Fibroblast of lung (primary cell): ENCODE results near the gene CTSD. TPM values are rescaled to one million over a fixed set of nuclear protein-coding genes. Genes with fewer than 3 reads are reported as not detected.

Source experiments
- DNase-seq, 2 donors: peaks; one replicate each; pipeline versions ENCODE4 v3.0.0 to v3.0.0-alpha.2; 2010; ENCODE audit warnings: low read depth in 2 of 2
- H2AFZ ChIP-seq: 2 replicates; pipeline ENCODE4 v1.5.1; 2012; ENCODE audit warnings: low read length, control low read depth, inconsistent platforms
- H3K27ac ChIP-seq: 2 replicates; pipeline ENCODE4 v1.5.1; 2011; ENCODE audit warnings: low read length, control low read depth; ENCODE audit not compliant: insufficient read depth
- H3K27me3 ChIP-seq: 2 replicates; pipeline ENCODE4 v1.5.1; 2011; ENCODE audit warnings: mild to moderate bottlenecking, low read length; ENCODE audit not compliant: control insufficient read depth, insufficient read depth
- H3K36me3 ChIP-seq: 2 replicates; pipeline ENCODE4 v1.5.1; 2011; ENCODE audit warnings: low read length; ENCODE audit not compliant: control insufficient read depth, insufficient read depth
- H3K4me1 ChIP-seq: 2 replicates; pipeline ENCODE4 v1.5.1; 2011; ENCODE audit warnings: low read length; ENCODE audit not compliant: control insufficient read depth, insufficient read depth; ENCODE audit errors: extremely low read depth
- H3K4me2 ChIP-seq: 2 replicates; pipeline ENCODE4 v1.5.1; 2011; ENCODE audit warnings: low read length, control low read depth; ENCODE audit not compliant: insufficient read depth; ENCODE audit errors: extremely low read depth
- H3K4me3 ChIP-seq, 4 experiments: fragments of 200-600 bp in 1 of 4; sonication (generic) in 1 of 4; replicated peaks in 1 of 4; 2 replicates each; pipeline ENCODE4 v1.5.1; 2011 to 2016; ENCODE audit warnings: low read length in 4 of 4, low read depth in 3 of 4, mild to moderate bottlenecking in 3 of 4, control low read depth in 2 of 4, inconsistent platforms in 1 of 4, mixed read lengths in 1 of 4; ENCODE audit not compliant: insufficient read depth in 1 of 4; ENCODE audit errors: control extremely low read depth in 1 of 4
- H3K79me2 ChIP-seq: 2 replicates; pipeline ENCODE4 v1.5.1; 2012; ENCODE audit warnings: mild to moderate bottlenecking, low read length, inconsistent platforms; ENCODE audit not compliant: control insufficient read depth, insufficient read depth
- H3K9ac ChIP-seq: 2 replicates; pipeline ENCODE4 v1.5.1; 2011; ENCODE audit warnings: mild to moderate bottlenecking, low read length, control low read depth; ENCODE audit not compliant: insufficient read depth
- H3K9me3 ChIP-seq: 2 replicates; pipeline ENCODE4 v1.5.1; 2012; ENCODE audit warnings: low read depth, low read length; ENCODE audit not compliant: control insufficient read depth, insufficient read depth
- H4K20me1 ChIP-seq: 2 replicates; pipeline ENCODE4 v1.5.1; 2011; ENCODE audit warnings: low read length; ENCODE audit not compliant: control insufficient read depth, insufficient read depth; ENCODE audit errors: extremely low read depth
- EZH2 ChIP-seq: IDR thresholded peaks from 2 replicates; pipeline ENCODE4 v1.5.1; 2012; ENCODE audit warnings: low read length, control low read depth, mild to moderate bottlenecking; ENCODE audit errors: missing control alignments
- polyA plus RNA-seq, 2 donors: library from polyadenylated mRNA; depleted of rRNA in 1 of 2; stranded (reverse) in 1 of 2; unstranded in 1 of 2; fragments of >200 nt; gene quantifications; 2 replicates each; pipeline ENCODE4 v1.2.1, GENCODE V29; 2011 to 2012; ENCODE audit warnings: missing spikeins in 1 of 2
- total RNA-seq: library from RNA; depleted of rRNA; stranded (reverse); fragments of >200 nt; gene quantifications from 2 replicates; pipeline ENCODE4 v1.2.1, GENCODE V29; 2014
- TF ChIP-seq, protein P1 (sequence below), 2 donors: IDR thresholded peaks in 1 of 2; conservative IDR thresholded peaks in 1 of 2; 1 replicate in 1 of 2; 2 replicates in 1 of 2; pipeline ENCODE4 v1.5.1; 2011 to 2012; ENCODE audit warnings: low read length in 2 of 2, control low read depth in 1 of 2, inconsistent platforms in 1 of 2, low read depth in 1 of 2, mild to moderate bottlenecking in 1 of 2

The CTSD gene
- total and polyA plus RNA-seq, 2 donors (not counting 1 experiment from before 2014, with no cell fraction given), result 135 to 253 TPM

DNA sequence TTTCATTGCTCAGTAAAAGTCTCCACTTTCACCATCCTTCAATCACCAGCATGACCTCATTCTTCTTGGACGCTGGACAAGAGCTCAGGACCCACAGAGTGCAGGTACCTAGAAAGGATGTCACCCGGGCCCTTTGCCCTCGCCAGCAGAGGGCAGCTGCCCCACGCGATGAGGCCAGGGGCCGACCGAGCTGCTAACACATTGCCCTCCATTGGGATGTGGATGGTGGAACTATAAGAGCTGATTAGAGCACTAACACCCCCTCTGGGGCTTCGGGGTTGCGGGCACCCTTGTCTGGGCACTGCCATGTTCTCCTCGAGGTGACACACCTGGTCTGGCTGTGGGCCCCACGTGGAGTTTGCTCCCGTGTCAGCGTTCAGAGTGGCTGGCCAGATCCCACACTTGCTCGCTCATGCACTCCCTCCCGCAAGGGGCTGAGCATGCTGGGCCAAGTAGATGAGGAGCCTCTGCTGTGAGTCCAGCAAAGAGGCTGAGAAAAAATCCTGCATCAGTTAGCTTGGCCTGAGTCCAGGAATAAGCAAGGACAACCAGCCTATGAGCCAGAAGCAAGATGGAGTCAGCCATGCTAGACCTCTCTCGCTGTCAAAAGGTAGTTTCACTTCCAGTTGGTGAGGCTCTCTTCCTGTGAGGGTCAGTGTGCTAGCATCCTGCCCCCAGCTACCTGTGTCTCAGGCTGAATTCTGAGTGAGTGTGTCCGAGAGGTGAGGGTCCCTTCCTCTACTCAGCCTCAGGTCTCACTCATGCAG lies 56.9 kb downstream of the CTSD start:
- Histone ChIP-seq H3K36me3 (no peaks in the 10 kb centered on the region), H3K9me3 (no peaks in the 10 kb centered on the region), H4K20me1 (no peaks in the 10 kb centered on the region), H3K9ac (no peak overlapping the region), H3K27me3 (peaks cover 8% of the 10 kb centered on the region), H3K79me2 (no peaks in the 10 kb centered on the region), H3K27ac (no peak overlapping the region), H2AFZ (no peak overlapping the region), H3K4me2 (no peak overlapping the region), H3K4me3 (no peak overlapping the region), H3K4me1 (no peaks in the 10 kb centered on the region)
- TF ChIP-seq EZH2, result no peak
- TF ChIP-seq, protein P1, sequence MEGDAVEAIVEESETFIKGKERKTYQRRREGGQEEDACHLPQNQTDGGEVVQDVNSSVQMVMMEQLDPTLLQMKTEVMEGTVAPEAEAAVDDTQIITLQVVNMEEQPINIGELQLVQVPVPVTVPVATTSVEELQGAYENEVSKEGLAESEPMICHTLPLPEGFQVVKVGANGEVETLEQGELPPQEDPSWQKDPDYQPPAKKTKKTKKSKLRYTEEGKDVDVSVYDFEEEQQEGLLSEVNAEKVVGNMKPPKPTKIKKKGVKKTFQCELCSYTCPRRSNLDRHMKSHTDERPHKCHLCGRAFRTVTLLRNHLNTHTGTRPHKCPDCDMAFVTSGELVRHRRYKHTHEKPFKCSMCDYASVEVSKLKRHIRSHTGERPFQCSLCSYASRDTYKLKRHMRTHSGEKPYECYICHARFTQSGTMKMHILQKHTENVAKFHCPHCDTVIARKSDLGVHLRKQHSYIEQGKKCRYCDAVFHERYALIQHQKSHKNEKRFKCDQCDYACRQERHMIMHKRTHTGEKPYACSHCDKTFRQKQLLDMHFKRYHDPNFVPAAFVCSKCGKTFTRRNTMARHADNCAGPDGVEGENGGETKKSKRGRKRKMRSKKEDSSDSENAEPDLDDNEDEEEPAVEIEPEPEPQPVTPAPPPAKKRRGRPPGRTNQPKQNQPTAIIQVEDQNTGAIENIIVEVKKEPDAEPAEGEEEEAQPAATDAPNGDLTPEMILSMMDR (conservative IDR thresholded peaks at IDR 0.05 in 1 of 2, IDR thresholded peaks at IDR 0.05 in 1 of 2; ENCODE audit: low read depth in 1 of 2, low read length in 2 of 2), result peak in 1 of 2 donors; percentile 17
- no peak for DNase-seq

DNA sequence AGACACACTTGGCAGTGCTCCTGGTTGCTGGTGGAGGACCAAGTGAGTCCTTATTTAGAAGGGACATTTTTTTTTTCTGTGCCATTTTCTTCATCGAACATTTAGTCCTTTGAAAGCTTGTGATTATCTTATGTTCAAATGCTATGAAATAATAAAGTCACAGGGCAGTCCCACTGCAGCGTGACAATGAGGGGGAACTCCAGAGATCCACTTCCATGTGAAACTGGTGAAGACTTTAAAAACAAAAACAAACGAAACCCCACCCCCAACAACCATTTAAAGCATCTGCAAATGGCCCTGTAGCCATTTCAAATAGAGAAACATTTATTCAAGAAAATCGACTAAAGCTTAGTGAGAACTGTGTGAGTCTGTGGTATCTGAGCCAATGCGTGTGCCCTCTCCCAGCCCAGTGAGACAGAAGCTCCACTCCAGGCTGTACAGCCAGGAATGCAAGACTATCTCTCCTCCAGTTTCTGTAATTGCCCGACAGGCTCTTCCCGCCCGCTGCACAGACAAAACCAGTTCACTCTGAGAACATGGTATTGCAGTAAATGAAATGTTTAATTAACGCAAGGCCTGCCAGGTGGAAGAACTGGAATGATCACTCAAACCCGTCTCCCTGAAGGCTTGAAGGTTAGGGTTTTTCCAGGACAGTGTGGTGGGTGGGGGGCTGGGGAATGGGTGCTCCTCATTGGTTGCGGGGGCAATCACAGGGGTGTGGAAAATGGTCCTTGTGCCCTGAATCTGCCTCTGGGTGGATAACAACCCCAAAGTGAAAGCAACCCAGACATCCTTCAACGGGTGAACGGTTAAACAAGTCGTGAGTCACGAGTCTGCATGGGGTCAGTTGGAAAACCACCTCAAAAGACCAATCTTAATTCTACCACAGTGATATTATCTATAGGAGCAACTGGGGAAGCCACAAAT lies 58.3 kb downstream of the CTSD start:
- H3K9ac ChIP-seq, result no peak overlapping the region
- H3K27me3 ChIP-seq, result peaks cover 8% of the 10 kb centered on the region
- no peaks in the 10 kb centered on the region for H3K4me1 ChIP-seq
- H3K27ac ChIP-seq, result no peak overlapping the region
- peak in 1 of 2 donors; percentile 41 for DNase-seq
- no peak overlapping the region for H2AFZ ChIP-seq
- TF ChIP-seq, protein P1 (conservative IDR thresholded peaks at IDR 0.05 in 1 of 2, IDR thresholded peaks at IDR 0.05 in 1 of 2; ENCODE audit: low read depth in 1 of 2, low read length in 2 of 2), result no peak
- no peak for TF ChIP-seq EZH2
- H3K4me2 ChIP-seq, result no peak overlapping the region
- no peaks in the 10 kb centered on the region for H3K79me2 ChIP-seq
- no peaks in the 10 kb centered on the region for H3K9me3 ChIP-seq
- H4K20me1 ChIP-seq, result no peaks in the 10 kb centered on the region
- H3K4me3 ChIP-seq, result no peak overlapping the region
- H3K36me3 ChIP-seq, result no peaks in the 10 kb centered on the region

DNA sequence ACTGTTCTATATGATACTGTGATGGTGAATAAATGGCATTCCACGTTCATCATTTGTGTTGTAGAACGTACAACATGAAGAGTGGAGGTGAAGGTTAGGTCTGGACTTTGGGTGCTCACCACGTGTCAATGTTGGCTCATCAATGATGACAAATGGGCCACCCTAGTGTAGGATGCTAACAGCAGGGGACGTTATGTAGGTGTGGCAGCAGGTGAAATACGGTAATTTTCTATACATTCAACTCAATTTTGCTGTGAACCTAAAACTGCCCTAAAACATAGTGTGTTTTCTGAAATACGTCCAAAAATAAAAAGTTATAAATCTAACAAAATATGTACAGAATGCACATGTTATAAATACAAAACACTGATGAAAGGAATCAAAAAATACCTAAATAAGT lies 60.6 kb downstream of the CTSD start:
- TF ChIP-seq EZH2, result no peak
- TF ChIP-seq, protein P1 (conservative IDR thresholded peaks at IDR 0.05 in 1 of 2, IDR thresholded peaks at IDR 0.05 in 1 of 2; ENCODE audit: low read depth in 1 of 2, low read length in 2 of 2), result no peak
- H3K9ac ChIP-seq, result no peak overlapping the region
- no peak overlapping the region for H3K4me2 ChIP-seq
- H3K4me3 ChIP-seq, result no peak overlapping the region
- no peaks in the 10 kb centered on the region for H4K20me1 ChIP-seq
- no peaks in the 10 kb centered on the region for H3K4me1 ChIP-seq
- H2AFZ ChIP-seq, result no peak overlapping the region
- H3K27ac ChIP-seq, result no peak overlapping the region
- H3K27me3 ChIP-seq, result peaks cover 8% of the 10 kb centered on the region
- no peaks in the 10 kb centered on the region for H3K9me3 ChIP-seq
- no peaks in the 10 kb centered on the region for H3K36me3 ChIP-seq
- no peak for DNase-seq
- H3K79me2 ChIP-seq, result no peaks in the 10 kb centered on the region
